Measurements from ENCODE around the gene UNC93B1. TPM values are rescaled to one million over a fixed set of nuclear protein-coding genes. Genes with fewer than 3 reads are reported as not detected.

UNC93B1 gene
- total and polyA plus RNA-seq, 2 of the 13 experiments (the other 11 are each of a cell fraction or from before 2014, with no cell fraction given) = 8.8 to 18.9 TPM

DNA sequence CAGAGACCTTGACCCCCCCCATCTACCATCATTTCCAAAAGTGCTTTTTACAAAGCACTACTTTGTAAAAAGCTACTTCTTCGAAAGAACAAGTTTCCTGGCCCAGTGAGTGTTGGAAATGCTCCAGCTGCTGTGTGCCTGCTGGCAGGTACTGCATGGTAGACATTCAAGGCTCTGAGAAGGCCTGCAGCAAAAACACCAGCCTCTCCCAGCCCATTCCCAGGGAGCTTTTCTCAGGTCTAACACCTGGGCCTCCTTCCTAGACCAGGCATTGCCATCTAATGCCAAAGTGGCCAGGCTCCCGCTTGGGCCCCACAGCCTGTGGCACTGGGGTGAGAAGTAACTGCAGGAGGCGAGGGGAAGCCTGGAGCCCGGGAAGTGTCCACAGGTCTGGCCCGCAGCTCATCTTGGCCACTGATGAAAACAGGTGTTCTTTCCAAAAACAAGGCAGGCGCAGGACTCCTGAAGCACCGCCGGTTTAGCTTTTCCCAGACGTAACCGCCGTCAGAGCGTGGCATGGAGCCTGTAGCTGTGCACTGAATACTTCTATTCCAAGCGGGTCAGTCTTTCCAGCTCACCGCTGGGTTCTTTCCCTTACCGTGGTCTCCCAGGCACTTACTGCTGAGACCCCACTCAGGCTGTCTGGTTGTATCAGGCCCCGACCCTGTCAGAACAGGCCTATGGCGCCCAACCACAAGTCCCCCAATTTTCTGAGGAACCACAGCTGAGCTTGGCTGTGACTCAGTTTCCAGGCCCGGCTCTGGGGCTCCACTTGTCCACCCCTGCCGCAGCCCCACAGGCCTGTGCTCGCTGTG is 33.7 kb upstream of the UNC93B1 start:
- FAIRE-seq (peak; percentile 12), DNase-seq (ENCODE audit: low spot score) (no peak), ATAC-seq (peak; percentile 2)
- H2AFZ ChIP-seq (ENCODE audit: low read length) = no peak overlapping the region
- H4K20me1 ChIP-seq (ENCODE audit: insufficient read depth, low read length) = no peaks in the 10 kb centered on the region
- no peaks in the 10 kb centered on the region for H3K27me3 ChIP-seq (ENCODE audit: control insufficient read depth in 1 of 2, insufficient read depth in 2 of 2, low read length in 2 of 2)
- WGBS (ENCODE audit: low lambda C conversion rate) = 43% methylated on average over 18 of the region's 20 CpGs
- in situ Hi-C loops (cut with HindIII; ENCODE audit: extremely low pct_ligation_motif_present, low pct_unique_long_range_greater_than_20kb) = no loop called here
- H3K4me1 ChIP-seq (ENCODE audit: insufficient read depth, low read length) = peaks cover 30% of the 10 kb centered on the region
- TSS peak; percentile 80 for BruUV-seq (replicated peaks)
- peak overlapping the region; percentile 92 for H3K9ac ChIP-seq (ENCODE audit: insufficient read depth, low read depth, low read length)
- peaks cover 17% of the 10 kb centered on the region for H3K79me2 ChIP-seq (ENCODE audit: insufficient read depth, low read length)
- CTCF ChIA-PET (ENCODE audit: low intra/inter-chr PET ratio, low total read pairs) = no interaction called here
- H3K36me3 ChIP-seq (replicated peaks in 1 of 2; ENCODE audit: control insufficient read depth in 1 of 2, insufficient read depth in 2 of 2, low read length in 2 of 2) = peaks cover 8 to 16% of the 10 kb centered on the region in 2 experiments; a peak in 3 of 5 replicates
- H3K27ac ChIP-seq (ENCODE audit: extremely low read length, insufficient read depth, low read length) = peak overlapping the region; percentile 95
- POLR2A ChIA-PET = interaction anchor here (0.5 to 3.5 kb wide), 20 partner anchors 8 to 353 kb away, joined by 3 to 17 read pairs (median 5); partner anchors contain the start of gene ALDH3B1
- no peaks in the 10 kb centered on the region for H3K9me3 ChIP-seq (ENCODE audit: low read length)
- peak overlapping the region; percentile 99 for H3K4me2 ChIP-seq (ENCODE audit: low read depth, low read length)
- peak overlapping the region; percentile 38 to 84 (median 78); a peak in 5 of 6 replicates for H3K4me3 ChIP-seq (replicated peaks in 1 of 3; ENCODE audit: insufficient read depth in 1 of 3, low read depth in 2 of 3, low read length in 3 of 3)
- intact Hi-C loops (cut with micrococcal nuclease; ENCODE audit: unreplicated experiment) = loop anchor here (1.0 kb wide), 1 partner anchor 7 kb away; the partner anchor contains the start of gene NDUFS8
- TF ChIP-seq ZNF672 (CRISPR knock-in tag; IDR thresholded peaks at IDR 0.05) (no peak), YEATS4 (CRISPR knock-in tag; IDR thresholded peaks at IDR 0.05; ENCODE audit: borderline replicate concordance) (no peak), ZHX2 (IDR thresholded peaks at IDR 0.05; ENCODE audit: low read depth) (no peak), ZHX2 (CRISPR knock-in tag; IDR thresholded peaks at IDR 0.05; ENCODE audit: borderline replicate concordance) (no peak), ZNF275 (CRISPR knock-in tag; IDR thresholded peaks at IDR 0.05; ENCODE audit: borderline replicate concordance) (no peak), ZNF354B (CRISPR knock-in tag; IDR thresholded peaks at IDR 0.05) (no peak), CENPX (CRISPR knock-in tag; IDR thresholded peaks at IDR 0.05) (no peak), ZNF484 (CRISPR knock-in tag; IDR thresholded peaks at IDR 0.05; ENCODE audit: borderline replicate concordance, low read depth) (no peak)
- TF ChIP-seq, protein P1, sequence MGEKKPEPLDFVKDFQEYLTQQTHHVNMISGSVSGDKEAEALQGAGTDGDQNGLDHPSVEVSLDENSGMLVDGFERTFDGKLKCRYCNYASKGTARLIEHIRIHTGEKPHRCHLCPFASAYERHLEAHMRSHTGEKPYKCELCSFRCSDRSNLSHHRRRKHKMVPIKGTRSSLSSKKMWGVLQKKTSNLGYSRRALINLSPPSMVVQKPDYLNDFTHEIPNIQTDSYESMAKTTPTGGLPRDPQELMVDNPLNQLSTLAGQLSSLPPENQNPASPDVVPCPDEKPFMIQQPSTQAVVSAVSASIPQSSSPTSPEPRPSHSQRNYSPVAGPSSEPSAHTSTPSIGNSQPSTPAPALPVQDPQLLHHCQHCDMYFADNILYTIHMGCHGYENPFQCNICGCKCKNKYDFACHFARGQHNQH (CRISPR knock-in tag; IDR thresholded peaks at IDR 0.05) = no peak
